Smooth muscle cell (in vitro differentiated cells): ENCODE data around the gene PKN3. TPM values are rescaled to one million over a fixed set of nuclear protein-coding genes. Genes with fewer than 3 reads are reported as not detected.

ENCODE experiments used
- DNase-seq: peaks from one replicate; lab custom pipeline; 2025; ENCODE audit not compliant: unreplicated experiment; lab: John Stamatoyannopoulos, UW
- H2AFZ ChIP-seq: fragments of 200-600 bp; sonication (generic); 2 replicates; pipeline ENCODE4 v1.6.0; 2016; ENCODE audit warnings: antibody characterized with exemption, low read depth, mild to moderate bottlenecking
- H3F3A ChIP-seq: fragments of 200-600 bp; sonication (generic); 2 replicates; pipeline ENCODE4 v1.6.0; 2017; ENCODE audit warnings: antibody characterized with exemption, low read depth
- H3K27ac ChIP-seq: fragments of 200-600 bp; sonication (generic); 2 replicates; pipeline ENCODE4 v1.5.1; 2016; ENCODE audit warnings: low read depth, mild to moderate bottlenecking
- H3K27me3 ChIP-seq: fragments of 200-600 bp; sonication (generic); 2 replicates; pipeline ENCODE4 v1.6.1; 2016; ENCODE audit warnings: low read depth, mild to moderate bottlenecking
- H3K36me3 ChIP-seq: fragments of 200-600 bp; sonication (generic); 2 replicates; pipeline ENCODE4 v1.5.1; 2016; ENCODE audit warnings: low read depth
- H3K4me1 ChIP-seq: fragments of 200-600 bp; sonication (generic); 2 replicates; pipeline ENCODE4 v1.5.1; 2016; ENCODE audit warnings: low read depth
- H3K4me2 ChIP-seq: fragments of 200-600 bp; sonication (generic); 2 replicates; pipeline ENCODE4 v1.6.0; 2016; ENCODE audit warnings: mild to moderate bottlenecking
- H3K4me3 ChIP-seq: fragments of 200-600 bp; sonication (generic); 2 replicates; pipeline ENCODE4 v1.5.1; 2016; ENCODE audit warnings: mild to moderate bottlenecking
- H3K79me2 ChIP-seq: fragments of 200-600 bp; sonication (generic); 2 replicates; pipeline ENCODE4 v1.6.0; 2016; ENCODE audit warnings: low read depth, mild to moderate bottlenecking
- H3K9ac ChIP-seq: fragments of 200-600 bp; sonication (generic); 2 replicates; pipeline ENCODE4 v1.6.0; 2016; ENCODE audit warnings: low read depth
- H3K9me3 ChIP-seq: fragments of 200-600 bp; sonication (generic); replicated peaks from 2 replicates; pipeline ENCODE4 v1.5.1; 2016; ENCODE audit warnings: low read depth
- H4K20me1 ChIP-seq: fragments of 200-600 bp; sonication (generic); 2 replicates; pipeline ENCODE4 v1.6.0; 2016; ENCODE audit warnings: low read depth
- CTCF ChIP-seq: fragments of 200-600 bp; sonication (generic); IDR thresholded peaks from 2 replicates; pipeline ENCODE4 v1.5.1; 2017; ENCODE audit warnings: borderline replicate concordance, mild to moderate bottlenecking, antibody characterized with exemption; ENCODE audit not compliant: insufficient read depth, poor library complexity, severe bottlenecking
- WGBS: methylation state at CpG from one replicate; pipeline ENCODE4 v1.1.7; 2016; ENCODE audit warnings: low lambda C conversion rate; 5-methylcytosine and 5-hydroxymethylcytosine counted together
- polyA plus RNA-seq: library from polyadenylated mRNA; unstranded; fragments of >200 nt; fragmentation: Nextera tagmentation; extraction: Ambion mirVana; gene quantifications from 2 replicates; pipeline ENCODE4 v1.2.1, GENCODE V29; 2016
- total RNA-seq: library from RNA; depleted of rRNA; stranded (reverse); fragments of >200 nt; gene quantifications from 2 replicates; pipeline ENCODE4 v1.2.3, GENCODE V29; 2014

The PKN3 gene
- total and polyA plus RNA-seq, 2 experiments from 2014 or later = 1.4 to 2.2 TPM

DNA sequence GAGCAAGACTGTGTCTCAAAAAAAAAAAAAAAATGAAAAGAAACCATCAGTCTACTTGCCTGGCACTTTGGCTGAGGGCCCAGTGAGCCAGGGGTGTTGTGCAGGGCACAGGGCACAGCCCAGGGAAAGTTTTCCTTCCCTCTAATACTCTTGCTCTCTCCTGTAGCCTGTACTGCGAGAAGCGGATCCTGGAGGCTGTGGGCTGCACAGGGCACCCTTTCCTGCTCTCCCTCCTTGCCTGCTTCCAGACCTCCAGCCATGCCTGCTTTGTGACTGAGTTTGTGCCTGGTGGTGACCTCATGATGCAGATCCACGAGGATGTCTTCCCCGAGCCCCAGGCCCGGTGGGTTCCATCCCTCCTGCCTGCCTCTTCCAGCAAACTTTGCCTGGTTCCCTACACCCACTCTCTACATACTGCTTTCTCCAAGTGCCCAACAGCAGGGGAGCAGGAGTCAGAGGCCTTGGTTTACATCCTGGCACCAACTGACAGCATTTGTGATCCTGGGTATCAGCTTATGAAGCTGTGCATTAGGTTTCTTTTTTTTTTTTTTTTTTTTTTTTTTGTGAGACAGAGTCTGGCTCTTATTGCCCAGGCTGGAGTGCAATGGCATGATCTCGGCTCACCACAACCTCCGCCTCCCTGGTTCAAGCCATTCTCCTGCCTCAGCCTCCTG is 14.4 kb downstream of the PKN3 start:
- 93% methylated on average over 7 of the region's 7 CpGs for WGBS
- no peak for DNase-seq
- no peaks in the 10 kb centered on the region for H3F3A ChIP-seq
- no peaks in the 10 kb centered on the region for H3K27me3 ChIP-seq
- H4K20me1 ChIP-seq = no peaks in the 10 kb centered on the region
- H2AFZ ChIP-seq = no peak overlapping the region
- no peak overlapping the region for H3K4me2 ChIP-seq
- no peak for TF ChIP-seq CTCF
- H3K9ac ChIP-seq = no peak overlapping the region
- H3K27ac ChIP-seq = no peak overlapping the region
- H3K4me3 ChIP-seq = no peak overlapping the region
- H3K9me3 ChIP-seq = no peaks in the 10 kb centered on the region
- H3K4me1 ChIP-seq = no peaks in the 10 kb centered on the region
- H3K36me3 ChIP-seq = no peaks in the 10 kb centered on the region
- H3K79me2 ChIP-seq = no peaks in the 10 kb centered on the region

GRCh38 chr9:128718047-128718446 is 15.7 kb downstream of the PKN3 start:
- H3K27me3 ChIP-seq = no peaks in the 10 kb centered on the region
- H4K20me1 ChIP-seq = no peaks in the 10 kb centered on the region
- no peak overlapping the region for H2AFZ ChIP-seq
- TF ChIP-seq CTCF = no peak
- no peak overlapping the region for H3K9ac ChIP-seq
- H3K4me1 ChIP-seq = no peaks in the 10 kb centered on the region
- no peak overlapping the region for H3K27ac ChIP-seq
- no peak overlapping the region for H3K4me3 ChIP-seq
- no peaks in the 10 kb centered on the region for H3K36me3 ChIP-seq
- WGBS = 96% methylated on average over 6 of the region's 8 CpGs
- H3K9me3 ChIP-seq = no peaks in the 10 kb centered on the region
- no peak overlapping the region for H3K4me2 ChIP-seq
- DNase-seq = no peak
- no peaks in the 10 kb centered on the region for H3F3A ChIP-seq
- no peaks in the 10 kb centered on the region for H3K79me2 ChIP-seq

DNA sequence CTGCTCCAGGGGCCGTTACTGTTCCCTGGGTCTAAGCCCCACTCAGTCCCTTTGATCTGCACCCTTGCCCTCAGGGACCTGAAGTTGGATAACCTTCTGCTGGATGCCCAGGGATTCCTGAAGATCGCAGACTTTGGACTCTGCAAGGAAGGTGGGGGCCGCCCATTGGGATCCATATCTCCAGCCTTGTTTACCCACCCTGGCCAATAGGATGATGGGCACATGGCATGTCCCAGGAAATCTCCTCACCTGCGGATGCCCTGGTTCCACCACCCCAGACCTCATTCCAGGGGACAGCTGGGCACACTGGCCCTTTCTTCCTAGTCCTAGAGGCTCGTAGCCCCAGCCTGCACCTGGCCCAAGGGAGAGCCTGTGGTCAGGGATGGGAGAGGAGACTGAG is 16.2 kb downstream of the PKN3 start:
- H3K27me3 ChIP-seq = no peaks in the 10 kb centered on the region
- no peak overlapping the region for H3K27ac ChIP-seq
- no peaks in the 10 kb centered on the region for H4K20me1 ChIP-seq
- H3K79me2 ChIP-seq = no peaks in the 10 kb centered on the region
- no peaks in the 10 kb centered on the region for H3K4me1 ChIP-seq
- no peak overlapping the region for H3K9ac ChIP-seq
- no peak overlapping the region for H3K4me3 ChIP-seq
- no peak for TF ChIP-seq CTCF
- H3K9me3 ChIP-seq = no peaks in the 10 kb centered on the region
- 95% methylated on average over 5 of the region's 5 CpGs for WGBS
- no peaks in the 10 kb centered on the region for H3K36me3 ChIP-seq
- no peak overlapping the region for H2AFZ ChIP-seq
- no peak for DNase-seq
- no peak overlapping the region for H3K4me2 ChIP-seq
- no peaks in the 10 kb centered on the region for H3F3A ChIP-seq
